OCI-M1 (cell line): ENCODE results near the gene FSD1L.

Source experiments
- DNase-seq: peaks from one replicate; lab custom pipeline; 2025; lab: John Stamatoyannopoulos, UW

The FSD1L gene

GRCh38 chr9:105435453-105435852 lies 12.4 kb upstream of the FSD1L start:
- DNase-seq = no peak

- DNase-seq = no peak
Measured at GRCh38 chr9:105436783-105437182, 11.1 kb upstream of the FSD1L start.

- DNase-seq = no peak
Measured at GRCh38 chr9:105437704-105438103, 10.1 kb upstream of the FSD1L start.

- no peak for DNase-seq
Measured at GRCh38 chr9:105438141-105438806, 9.6 kb upstream of the FSD1L start.

GRCh38 chr9:105439428-105439827 lies 8.4 kb upstream of the FSD1L start:
- no peak for DNase-seq

GRCh38 chr9:105441616-105442160 lies 6.1 kb upstream of the FSD1L start:
- DNase-seq = no peak

- DNase-seq = no peak
Measured at GRCh38 chr9:105443121-105443520, 4.7 kb upstream of the FSD1L start.

- no peak for DNase-seq
Measured at GRCh38 chr9:105444130-105444529, 3.7 kb upstream of the FSD1L start.

GRCh38 chr9:105445203-105445881 lies 2.5 kb upstream of the FSD1L start:
- no peak for DNase-seq

GRCh38 chr9:105447386-105447813 lies 434 bp upstream of the FSD1L start:
- no peak for DNase-seq

- DNase-seq = no peak
Measured at GRCh38 chr9:105449081-105449480, 1.2 kb downstream of the FSD1L start.

- no peak for DNase-seq
Measured at GRCh38 chr9:105452185-105452584, 4.4 kb downstream of the FSD1L start.

GRCh38 chr9:105455836-105456475 lies 8.1 kb downstream of the FSD1L start:
- no peak for DNase-seq

- no peak for DNase-seq
Measured at GRCh38 chr9:105457560-105458294, 9.9 kb downstream of the FSD1L start.

- DNase-seq = peak; percentile 45
Measured at GRCh38 chr9:105458404-105458803, 10.6 kb downstream of the FSD1L start.

GRCh38 chr9:105459336-105459735 lies 11.5 kb downstream of the FSD1L start:
- DNase-seq = peak; percentile 49

GRCh38 chr9:105466898-105467455 lies 19.1 kb downstream of the FSD1L start:
- no peak for DNase-seq

GRCh38 chr9:105468875-105469274 lies 21.0 kb downstream of the FSD1L start:
- no peak for DNase-seq

GRCh38 chr9:105473221-105473620 lies 25.4 kb downstream of the FSD1L start:
- DNase-seq = no peak

- DNase-seq = peak; percentile 43
Measured at GRCh38 chr9:105475302-105475701, 27.5 kb downstream of the FSD1L start.

- no peak for DNase-seq
Measured at GRCh38 chr9:105479846-105480245, 32.0 kb downstream of the FSD1L start.

GRCh38 chr9:105483618-105484017 lies 35.8 kb downstream of the FSD1L start:
- peak; percentile 25 for DNase-seq
